Panc1 (cell line): ENCODE measurements around the gene LDHAL6A. TPM values are rescaled to one million over a fixed set of nuclear protein-coding genes. Genes with fewer than 3 reads are reported as not detected.

Source experiments
- ATAC-seq: fragments of 200-7000 bp; cut with Tn5 transposase; 2 replicates; pipeline ENCODE4 v1.9.1; 2020; ENCODE audit warnings: mild to moderate bottlenecking, moderate library complexity
- BruUV-seq: library from RNA; stranded (reverse); fragments of 400-500 nt; replicated peaks from 2 replicates; lab custom pipeline; 2021; lab: Mats Ljungman, UMichigan
- CTCF ChIA-PET: fragments of 300-600 bp; sonication (Branson Sonifier 250); formaldehyde crosslinking; loops from one replicate; lab custom pipeline; 2022; ENCODE audit warnings: antibody characterized with exemption; lab: Charles Lee
- POLR2A ChIA-PET: fragments of 300-600 bp; sonication (Branson Sonifier 250); formaldehyde crosslinking; loops from one replicate; lab custom pipeline; 2022; ENCODE audit warnings: antibody characterized with exemption; lab: Charles Lee
- DNase-seq: peaks from one replicate; pipeline ENCODE4 v3.0.0-alpha.2; 2010; ENCODE audit warnings: low read depth, low spot score
- H3K27ac ChIP-seq: 2 replicates; pipeline ENCODE4 v1.5.1; 2011; ENCODE audit warnings: mild to moderate bottlenecking, low read length, inconsistent platforms
- H3K27me3 ChIP-seq: fragments of 200-500 bp; sonication (Bioruptor generic); 2 replicates; pipeline ENCODE4 v1.6.0; 2014; ENCODE audit warnings: low read length, inconsistent platforms; ENCODE audit not compliant: control insufficient read depth, insufficient read depth
- H3K36me3 ChIP-seq: fragments of 200-500 bp; sonication (Bioruptor generic); 2 replicates; pipeline ENCODE4 v1.5.1; 2014; ENCODE audit warnings: inconsistent platforms, mild to moderate bottlenecking, low read length, moderate library complexity; ENCODE audit not compliant: control insufficient read depth, insufficient read depth
- H3K4me1 ChIP-seq: 2 replicates; pipeline ENCODE4 v1.5.1; 2011; ENCODE audit warnings: inconsistent platforms, mild to moderate bottlenecking, low read length, moderate library complexity; ENCODE audit not compliant: control insufficient read depth, insufficient read depth
- H3K4me3 ChIP-seq, 2 experiments: 2 replicates each; pipeline ENCODE4 v1.5.1; 2011 to 2012; ENCODE audit warnings: low read depth in 2 of 2, low read length in 2 of 2, mild to moderate bottlenecking in 2 of 2, inconsistent platforms in 1 of 2, moderate library complexity in 1 of 2
- H3K9me3 ChIP-seq: fragments of 200-500 bp; sonication (Bioruptor generic); 2 replicates; pipeline ENCODE4 v1.5.1; 2014; ENCODE audit warnings: low read depth, mild to moderate bottlenecking, inconsistent platforms, low read length, moderate library complexity; ENCODE audit not compliant: control insufficient read depth, insufficient read depth
- CTCF ChIP-seq: fragments of 450-650 bp; IDR thresholded peaks from 2 replicates; pipeline ENCODE4 v1.5.1; 2017; ENCODE audit warnings: mild to moderate bottlenecking
- POLR2AphosphoS5 ChIP-seq: IDR thresholded peaks from 2 replicates; pipeline ENCODE4 v1.6.1; 2012; ENCODE audit warnings: mild to moderate bottlenecking, low read depth, low read length, moderate library complexity
- REST ChIP-seq, 2 experiments: IDR thresholded peaks; 2 replicates each; pipeline ENCODE4 v1.6.1; 2011 to 2012; ENCODE audit warnings: low read depth in 2 of 2, control low read depth in 1 of 2, low read length in 1 of 2, mild to moderate bottlenecking in 1 of 2, moderate library complexity in 1 of 2; ENCODE audit not compliant: insufficient read depth in 1 of 2
- SIN3A ChIP-seq: IDR thresholded peaks from 2 replicates; pipeline ENCODE4 v1.6.1; 2012; ENCODE audit warnings: low read depth, mild to moderate bottlenecking, low read length, moderate library complexity, borderline replicate concordance; ENCODE audit not compliant: insufficient read depth
- TCF7L2 ChIP-seq: IDR thresholded peaks from 2 replicates; pipeline ENCODE4 v1.6.1; 2011; ENCODE audit warnings: mild to moderate bottlenecking, low read depth, low read length, inconsistent platforms
- in situ Hi-C: cut with HindIII; loops from 2 replicates; pipeline ENCODE4 v1.10.0; 2016; ENCODE audit warnings: low sequenced_read_pairs, low pct_unique_long_range_greater_than_20kb
- intact Hi-C: fragments of 100-400 bp; cut with micrococcal nuclease; formaldehyde crosslinking; loops from one replicate; pipeline ENCODE4 v1.10.0; 2022; ENCODE audit not compliant: unreplicated experiment
- total RNA-seq: library from RNA; stranded (reverse); gene quantifications from one replicate; pipeline ENCODE4 v1.2.1, GENCODE V29; 2021; ENCODE audit not compliant: unreplicated experiment

LDHAL6A gene
- total RNA-seq, 1 experiment from 2014 or later, result not detected

GRCh38 chr11:18463439-18463838, 7.8 kb downstream of the LDHAL6A start:
- BruUV-seq, result no TSS peak
- in situ Hi-C loops, result no loop called here
- intact Hi-C loops, result no loop called here

GRCh38 chr11:18466402-18466801, 10.7 kb downstream of the LDHAL6A start:
- BruUV-seq, result no TSS peak
- intact Hi-C loops, result no loop called here

More at GRCh38 chr11:18463439-18463838, 7.8 kb downstream of the LDHAL6A start:
- no peak overlapping the region for H3K4me3 ChIP-seq
- CTCF ChIA-PET, result no interaction called here
- H3K36me3 ChIP-seq, result no peaks in the 10 kb centered on the region
- no peaks in the 10 kb centered on the region for H3K27me3 ChIP-seq
- TF ChIP-seq REST (IDR thresholded peaks at IDR 0.05; ENCODE audit: insufficient read depth in 1 of 2, low read depth in 2 of 2, low read length in 1 of 2) (no peak), CTCF (no peak), POLR2AphosphoS5 (no peak), TCF7L2 (no peak), SIN3A (no peak)
- no peak for ATAC-seq
- H3K9me3 ChIP-seq, result no peaks in the 10 kb centered on the region
- DNase-seq, result no peak
- POLR2A ChIA-PET, result no interaction called here
- H3K27ac ChIP-seq, result no peak overlapping the region
- H3K4me1 ChIP-seq, result no peaks in the 10 kb centered on the region; the same call in 1 of the 2 replicates

More at GRCh38 chr11:18466402-18466801, 10.7 kb downstream of the LDHAL6A start:
- ATAC-seq (no peak), DNase-seq (no peak)
- TF ChIP-seq REST (IDR thresholded peaks at IDR 0.05; ENCODE audit: insufficient read depth in 1 of 2, low read depth in 2 of 2, low read length in 1 of 2), result no peak
- ChIA-PET CTCF (no interaction called here), POLR2A (no interaction called here)
- H3K4me3 ChIP-seq, result no peak overlapping the region
- H3K9me3 ChIP-seq, result no peaks in the 10 kb centered on the region
- H3K4me1 ChIP-seq, result no peaks in the 10 kb centered on the region
- H3K27ac ChIP-seq, result no peak overlapping the region
- in situ Hi-C loops, result no loop called here
- no peaks in the 10 kb centered on the region for H3K27me3 ChIP-seq
- H3K36me3 ChIP-seq, result no peaks in the 10 kb centered on the region
